SHP77 (cell line): ENCODE data around the gene SS18.

Experiments used
- DNase-seq, 2 experiments: peaks; one replicate each; lab custom pipeline; 2025; lab: John Stamatoyannopoulos, UW

The SS18 gene

DNA sequence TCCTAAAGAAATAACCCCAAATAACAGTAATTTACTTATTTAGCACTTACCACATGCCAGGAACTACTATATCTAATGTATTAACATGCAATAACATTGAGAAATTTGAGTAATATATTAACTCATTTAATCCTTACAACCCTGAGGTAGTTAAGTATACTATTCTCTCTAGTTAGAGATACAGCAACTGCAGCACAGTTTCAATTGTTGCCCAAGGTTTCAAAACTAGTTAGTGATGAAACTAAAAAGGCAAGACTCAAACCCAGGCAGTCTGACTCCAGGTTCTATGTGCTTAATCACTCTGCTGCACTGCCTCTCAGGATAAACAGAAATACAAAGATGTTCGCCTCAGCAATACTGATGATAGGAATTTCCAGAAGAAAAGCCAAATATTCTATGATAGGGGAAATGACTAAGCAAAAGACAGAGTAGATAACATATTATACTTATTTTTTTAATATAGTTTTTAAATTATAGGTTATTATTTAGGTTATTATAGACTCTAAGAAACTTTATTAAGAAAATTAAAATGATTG is 88.0 kb downstream of the SS18 start:
- no peak for DNase-seq

DNA sequence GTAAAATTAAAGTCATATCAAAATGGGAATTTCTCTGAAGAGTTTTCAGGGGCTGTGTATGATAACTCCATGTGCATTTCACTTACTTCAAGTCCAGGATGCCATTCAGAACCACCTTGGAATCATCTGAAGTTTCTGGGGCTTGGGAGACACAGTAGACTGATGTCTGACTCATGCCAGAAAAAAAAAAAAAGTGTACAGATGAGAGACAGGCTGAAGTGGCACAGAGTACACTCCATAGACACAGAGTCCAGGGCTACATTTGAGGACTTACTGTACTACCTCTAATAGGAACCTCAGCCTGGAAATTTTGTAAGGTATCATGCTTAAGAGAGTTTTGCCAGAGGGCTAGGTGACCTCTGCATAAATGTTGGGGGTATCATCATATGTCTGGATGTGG is 92.0 kb downstream of the SS18 start:
- no peak for DNase-seq

DNA sequence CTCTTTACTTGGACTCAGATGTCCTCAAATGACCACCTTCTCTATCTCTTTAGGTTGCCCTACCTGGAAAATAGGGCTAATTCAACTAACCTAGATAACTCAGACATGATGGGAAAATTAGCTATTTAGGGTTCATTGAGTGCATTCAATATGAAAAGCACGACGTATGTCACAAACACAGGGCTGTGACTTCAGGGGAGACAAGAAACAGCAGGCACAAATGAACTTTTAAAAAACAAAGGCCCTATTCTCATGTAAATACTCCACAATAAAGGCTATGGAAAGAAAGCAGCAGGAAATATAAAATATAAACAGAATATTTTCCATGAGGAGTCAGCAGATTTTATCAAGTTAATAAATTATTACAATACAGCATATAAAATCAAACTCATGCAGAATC is 97.8 kb downstream of the SS18 start:
- DNase-seq = no peak

DNA sequence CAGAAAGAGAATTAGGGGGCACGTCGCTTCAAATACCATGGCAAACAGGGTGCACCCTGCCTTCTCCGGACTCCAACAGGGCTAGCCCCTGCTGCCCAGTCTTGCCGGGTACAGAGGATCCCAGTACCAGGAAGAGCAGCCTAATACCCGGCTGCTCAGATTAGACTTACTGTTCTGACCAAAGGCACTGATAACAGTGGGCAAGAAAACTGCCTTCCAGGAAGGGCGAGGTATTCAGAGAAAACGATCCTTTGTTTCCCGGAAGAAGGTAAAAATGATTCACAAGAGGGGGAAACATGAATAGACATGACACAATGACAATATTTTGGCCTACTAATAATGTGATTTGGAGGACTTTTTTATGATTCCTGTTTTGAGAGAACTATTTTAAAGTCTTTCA is 99.9 kb downstream of the SS18 start:
- DNase-seq = no peak

DNA sequence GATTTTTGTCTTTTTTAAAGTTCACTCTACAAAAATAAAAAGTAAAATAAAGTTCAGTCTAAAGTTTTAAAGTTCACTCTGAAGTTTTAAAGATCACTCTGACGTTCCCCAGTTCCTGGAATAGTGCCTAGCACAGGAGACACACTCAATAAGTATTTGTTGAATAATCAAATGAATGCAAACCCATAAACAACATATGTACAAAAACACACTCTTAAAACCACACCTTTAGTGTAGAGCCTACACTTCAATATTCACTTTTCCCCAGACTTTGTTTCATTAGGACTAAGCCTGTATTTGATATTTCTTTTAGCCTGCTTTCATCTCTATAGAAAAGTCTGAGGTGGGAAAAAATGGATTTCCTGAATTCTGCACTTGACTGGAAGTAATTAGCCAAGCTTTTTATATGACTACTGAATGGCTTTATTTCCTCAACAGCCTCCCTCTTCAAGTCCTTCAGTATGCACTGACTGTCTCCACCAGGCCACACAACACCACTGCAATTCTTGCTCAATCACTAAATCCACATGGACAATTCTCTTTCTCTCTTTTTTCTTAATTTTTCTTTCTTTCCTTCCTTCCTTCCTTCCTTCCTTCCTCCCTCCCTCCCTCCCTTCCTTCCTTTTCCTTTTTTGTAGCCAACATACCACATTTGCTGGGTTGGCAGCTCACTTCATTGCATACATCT is 104.6 kb downstream of the SS18 start:
- DNase-seq = no peak

DNA sequence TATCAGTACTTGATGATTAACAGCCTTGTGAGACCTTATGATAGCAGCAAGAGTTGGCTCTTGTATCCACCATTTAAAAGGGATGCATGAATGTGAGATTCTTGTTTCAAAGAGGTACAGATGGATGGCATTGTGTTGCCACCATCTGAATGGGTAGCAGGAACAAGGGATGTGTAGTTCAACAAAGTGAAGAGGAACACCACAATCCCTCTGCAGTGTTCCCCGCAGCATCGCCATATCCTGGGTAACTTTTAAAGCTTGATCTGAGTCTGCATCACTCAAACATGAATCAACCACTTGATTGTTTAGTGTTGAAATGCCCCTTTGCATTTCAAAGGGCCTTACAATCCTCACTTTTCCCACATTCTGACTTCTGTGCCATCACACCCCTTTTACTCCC is 106.7 kb downstream of the SS18 start:
- DNase-seq = no peak

DNA sequence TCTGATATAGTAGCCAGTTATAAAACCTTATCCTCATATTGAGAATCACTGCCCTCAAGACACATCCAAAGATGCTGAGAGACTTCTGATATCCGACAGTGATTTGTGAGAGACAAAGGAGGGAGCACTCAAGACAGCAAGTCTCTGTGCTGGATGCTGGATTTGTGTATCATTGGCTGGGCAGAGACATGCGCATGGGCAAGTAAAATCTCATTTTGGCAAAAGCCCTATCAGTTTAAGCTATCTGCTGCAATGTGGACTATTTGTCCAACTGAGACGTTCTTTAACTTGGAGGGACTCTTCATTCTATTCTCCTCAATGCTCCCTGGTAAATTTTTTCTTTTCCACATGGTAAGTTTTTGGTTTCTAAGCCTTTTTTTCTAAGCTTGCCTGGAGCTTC is 107.5 kb downstream of the SS18 start:
- DNase-seq = no peak

DNA sequence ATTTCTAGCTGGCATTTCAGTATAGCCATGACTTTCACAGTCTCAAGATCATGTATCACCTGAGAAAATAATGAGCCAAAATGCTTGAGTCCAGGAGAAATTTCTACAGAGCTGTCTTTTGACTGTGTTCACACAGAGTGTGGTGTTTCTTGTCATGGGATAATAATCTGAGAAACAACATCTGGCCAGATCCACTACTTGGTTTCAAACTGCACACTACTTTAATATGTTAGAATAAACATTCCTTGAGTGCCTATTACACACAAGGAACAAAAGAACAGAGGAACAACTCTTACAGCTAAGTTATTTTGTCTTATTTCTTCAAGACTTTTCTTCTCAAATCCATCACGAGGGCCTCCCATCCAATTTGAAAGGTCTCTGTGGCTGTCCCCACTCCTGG is 108.3 kb downstream of the SS18 start:
- DNase-seq = no peak

DNA sequence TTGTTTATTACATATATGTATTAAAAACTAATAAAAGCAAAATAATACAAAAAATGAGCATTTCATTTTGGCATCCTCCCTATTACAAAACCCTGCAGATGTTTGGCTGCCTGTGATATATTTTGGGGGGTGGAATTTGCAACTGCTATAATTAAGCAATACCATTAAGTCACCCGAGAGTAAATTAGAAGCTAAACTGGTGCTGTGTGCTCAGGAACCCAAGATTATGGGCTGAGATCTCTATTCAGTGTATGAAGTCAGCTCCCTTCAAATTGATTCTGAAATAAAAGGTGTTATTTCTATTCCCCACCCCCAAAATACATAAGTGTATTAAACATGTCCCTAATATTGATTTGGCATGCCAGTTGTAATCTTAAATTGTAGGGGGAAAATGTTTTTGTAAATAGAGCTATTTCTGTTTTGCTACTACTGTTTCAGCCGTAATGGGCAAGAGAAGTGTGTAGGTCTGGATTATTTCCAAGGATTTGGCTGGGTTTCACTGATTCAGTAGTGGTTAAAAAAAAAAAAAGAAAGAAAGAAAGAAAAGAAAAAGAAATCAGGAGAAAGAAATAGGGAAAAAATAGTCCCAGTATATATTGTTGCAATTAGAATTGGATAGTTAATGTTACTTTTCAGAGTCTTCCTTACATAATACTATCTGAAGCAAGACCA is 110.9 kb downstream of the SS18 start:
- no peak for DNase-seq

DNA sequence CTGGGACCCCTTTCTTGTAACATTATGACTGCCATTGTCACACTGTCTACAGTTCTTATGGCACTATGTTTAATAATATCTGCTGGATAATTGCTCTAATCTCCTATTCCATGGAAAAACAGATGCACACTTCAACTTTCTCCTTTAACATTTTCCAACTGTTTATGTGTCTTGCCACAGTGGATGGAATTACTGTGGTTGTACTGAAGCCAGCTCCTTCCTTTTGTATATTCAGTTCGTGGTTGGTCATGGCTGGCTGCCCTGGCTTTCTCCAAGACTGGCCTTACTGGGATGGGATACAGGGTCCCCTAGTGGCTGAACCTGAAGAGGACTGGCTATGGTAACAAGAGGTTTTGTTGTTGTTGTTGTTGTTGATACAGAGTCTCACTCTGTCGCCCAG is 113.9 kb downstream of the SS18 start:
- no peak for DNase-seq

DNA sequence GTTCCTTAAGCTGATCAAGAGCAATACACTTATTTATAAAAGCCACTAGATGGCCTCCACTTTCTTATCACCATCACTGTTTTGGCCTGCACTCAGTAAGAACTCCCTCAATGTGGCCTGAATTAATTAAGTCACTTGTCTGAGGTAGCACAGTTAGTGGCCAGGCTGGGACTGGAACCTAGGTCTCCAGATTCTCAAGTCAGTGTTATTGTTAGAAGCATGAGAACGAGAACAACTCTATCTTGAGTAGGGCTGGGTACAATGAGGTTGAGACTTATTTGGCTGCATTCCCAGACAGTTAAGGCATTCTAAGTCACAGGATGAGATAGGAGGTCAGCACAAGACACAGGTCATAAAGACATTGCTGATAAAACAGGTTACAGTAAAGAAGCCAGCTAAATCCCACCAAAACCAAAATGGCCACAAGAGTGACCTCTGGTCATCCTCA is 115.8 kb downstream of the SS18 start:
- DNase-seq = no peak
